CD8-positive, alpha-beta memory T cell (primary cell): ENCODE data around the gene MAG. TPM values are rescaled to one million over a fixed set of nuclear protein-coding genes. Genes with fewer than 3 reads are reported as not detected.

Experiments used
- CTCF ChIA-PET: fragments of 350-600 bp; sonication (Branson Sonifier 250); formaldehyde crosslinking; loops from one replicate; lab custom pipeline; 2021; ENCODE audit warnings: antibody characterized with exemption; lab: Charles Lee
- POLR2A ChIA-PET: fragments of 350-600 bp; sonication (Branson Sonifier 250); formaldehyde crosslinking; loops from one replicate; lab custom pipeline; 2021; ENCODE audit warnings: antibody characterized with exemption; lab: Charles Lee
- DNase-seq, 5 donors: peaks; one replicate each; pipeline versions ENCODE4 v3.0.0 to v3.0.0-alpha.2; 2020 to 2022; ENCODE audit warnings: mixed read lengths in 1 of 5
- H3K27ac ChIP-seq: one replicate; pipeline ENCODE4 v1.7.0; 2013; ENCODE audit warnings: low read depth, mild to moderate bottlenecking, low read length, moderate library complexity
- H3K27me3 ChIP-seq: 2 replicates; pipeline ENCODE4 v1.7.0; 2013; ENCODE audit warnings: low read length, mild to moderate bottlenecking; ENCODE audit not compliant: insufficient read depth, poor library complexity, severe bottlenecking
- H3K36me3 ChIP-seq: 2 replicates; pipeline ENCODE4 v1.7.0; 2013; ENCODE audit warnings: mild to moderate bottlenecking, low read length, moderate library complexity; ENCODE audit not compliant: insufficient read depth
- H3K4me1 ChIP-seq: 2 replicates; pipeline ENCODE4 v1.7.0; 2013; ENCODE audit warnings: mild to moderate bottlenecking, low read length, moderate library complexity; ENCODE audit not compliant: insufficient read depth
- H3K4me3 ChIP-seq: 2 replicates; pipeline ENCODE4 v1.7.0; 2013; ENCODE audit warnings: mild to moderate bottlenecking, low read length
- H3K9me3 ChIP-seq: 2 replicates; pipeline ENCODE4 v1.7.0; 2013; ENCODE audit warnings: mild to moderate bottlenecking, low read length
- H3K27ac Mint-ChIP-seq, 8 donors: one replicate each; pipeline ENCODE4 v1.8.0; 2020 to 2021; ENCODE audit warnings: mixed read lengths in 8 of 8, mild to moderate bottlenecking in 6 of 8, inconsistent platforms in 3 of 8, moderate library complexity in 3 of 8
- H3K27me3 Mint-ChIP-seq, 2 donors: one replicate each; pipeline ENCODE4 v1.8.0; 2020 to 2021; ENCODE audit warnings: mixed read lengths in 2 of 2, mild to moderate bottlenecking in 1 of 2, moderate library complexity in 1 of 2
- H3K36me3 Mint-ChIP-seq, 3 donors: one replicate each; pipeline ENCODE4 v1.8.0; 2020 to 2021; ENCODE audit warnings: mixed read lengths in 3 of 3, inconsistent platforms in 1 of 3, mild to moderate bottlenecking in 1 of 3
- H3K4me1 Mint-ChIP-seq, 3 donors: one replicate each; pipeline ENCODE4 v1.8.0; 2020 to 2021; ENCODE audit warnings: mixed read lengths in 3 of 3, inconsistent platforms in 1 of 3, mild to moderate bottlenecking in 1 of 3
- H3K4me3 Mint-ChIP-seq, 7 donors: one replicate each; pipeline ENCODE4 v1.8.0; 2020 to 2021; ENCODE audit warnings: mixed read lengths in 7 of 7, mild to moderate bottlenecking in 6 of 7, moderate library complexity in 4 of 7, inconsistent platforms in 2 of 7
- H3K9me3 Mint-ChIP-seq, 5 donors: one replicate each; pipeline ENCODE4 v1.8.0; 2020 to 2022; ENCODE audit warnings: mixed read lengths in 5 of 5, mild to moderate bottlenecking in 3 of 5, moderate library complexity in 2 of 5, inconsistent platforms in 1 of 5
- polyA plus RNA-seq: library from polyadenylated mRNA; unstranded; fragments of 300-500 nt; fragmentation: Illumina TruSeq; gene quantifications from one replicate; pipeline ENCODE4 v1.2.3, GENCODE V29; 2021
- total RNA-seq, 2 experiments: library from RNA; stranded (reverse); gene quantifications; one replicate each; pipeline ENCODE4 v1.2.3, GENCODE V29; 2021

MAG gene
- total and polyA plus RNA-seq, 3 experiments from 2014 or later, result 0.36 TPM; not detected in 2

GRCh38 chr19:35314031-35314430 lies 22.1 kb downstream of the MAG start:
- Histone ChIP-seq H3K27me3 (no peaks in the 10 kb centered on the region), H3K4me1 (no peaks in the 10 kb centered on the region), H3K27ac (no peak overlapping the region), H3K9me3 (no peaks in the 10 kb centered on the region), H3K36me3 (no peaks in the 10 kb centered on the region), H3K4me3 (no peak overlapping the region)
- POLR2A ChIA-PET, result no interaction called here
- DNase-seq, result no peak
- Mint-ChIP-seq H3K4me1 (peaks cover 2 to 5% (median 3%) of the 10 kb centered on the region in 3 donors), H3K4me3 (no peak overlapping the region), H3K9me3 (no peaks in the 10 kb centered on the region), H3K27ac (no peak overlapping the region), H3K27me3 (peaks cover 4 to 8% of the 10 kb centered on the region in 2 donors), H3K36me3 (no peaks in the 10 kb centered on the region)
- CTCF ChIA-PET, result no interaction called here

GRCh38 chr19:35314858-35315470 lies 23.0 kb downstream of the MAG start:
- Histone ChIP-seq H3K27me3 (no peaks in the 10 kb centered on the region), H3K27ac (no peak overlapping the region), H3K36me3 (no peaks in the 10 kb centered on the region), H3K9me3 (no peaks in the 10 kb centered on the region), H3K4me1 (no peaks in the 10 kb centered on the region), H3K4me3 (no peak overlapping the region)
- no peak overlapping the region for H3K4me3 Mint-ChIP-seq
- H3K36me3 Mint-ChIP-seq, result no peaks in the 10 kb centered on the region
- ChIA-PET CTCF (no interaction called here), POLR2A (no interaction called here)
- DNase-seq, result no peak
- peaks cover 4 to 8% of the 10 kb centered on the region in 2 donors for H3K27me3 Mint-ChIP-seq
- no peak overlapping the region for H3K27ac Mint-ChIP-seq
- H3K9me3 Mint-ChIP-seq, result no peaks in the 10 kb centered on the region
- H3K4me1 Mint-ChIP-seq, result peaks cover 2 to 6% (median 3%) of the 10 kb centered on the region in 3 donors

- ChIA-PET CTCF (no interaction called here), POLR2A (no interaction called here)
- Histone ChIP-seq H3K27ac (no peak overlapping the region), H3K4me3 (no peak overlapping the region), H3K4me1 (no peaks in the 10 kb centered on the region), H3K9me3 (no peaks in the 10 kb centered on the region), H3K36me3 (no peaks in the 10 kb centered on the region), H3K27me3 (no peaks in the 10 kb centered on the region)
- Mint-ChIP-seq H3K27ac (no peak overlapping the region), H3K4me1 (peaks cover 2 to 6% (median 3%) of the 10 kb centered on the region in 3 donors), H3K9me3 (no peaks in the 10 kb centered on the region), H3K27me3 (peaks cover 5 to 6% of the 10 kb centered on the region in 2 donors), H3K4me3 (no peak overlapping the region), H3K36me3 (no peaks in the 10 kb centered on the region)
- DNase-seq, result no peak
These were observed 23.9 kb downstream of the MAG start for GRCh38 chr19:35315883-35316282.

- H3K27me3 Mint-ChIP-seq, result peaks cover 5 to 7% of the 10 kb centered on the region in 2 donors
- CTCF ChIA-PET, result no interaction called here
- Histone ChIP-seq H3K4me1 (no peaks in the 10 kb centered on the region), H3K36me3 (no peaks in the 10 kb centered on the region), H3K9me3 (no peaks in the 10 kb centered on the region), H3K27me3 (no peaks in the 10 kb centered on the region), H3K4me3 (no peak overlapping the region), H3K27ac (no peak overlapping the region)
- H3K9me3 Mint-ChIP-seq, result peaks cover 0 to 2% (median 0%) of the 10 kb centered on the region in 5 donors
- H3K4me1 Mint-ChIP-seq, result peaks cover 2 to 6% (median 3%) of the 10 kb centered on the region in 3 donors
- POLR2A ChIA-PET, result no interaction called here
- no peak for DNase-seq
- H3K36me3 Mint-ChIP-seq, result no peaks in the 10 kb centered on the region
- no peak overlapping the region for H3K27ac Mint-ChIP-seq
- H3K4me3 Mint-ChIP-seq, result no peak overlapping the region
These were observed 24.6 kb downstream of the MAG start for GRCh38 chr19:35316560-35316959.

- peaks cover 8 to 9% of the 10 kb centered on the region in 2 donors for H3K27me3 Mint-ChIP-seq
- no peak for DNase-seq
- H3K27ac ChIP-seq, result no peak overlapping the region
- ChIA-PET POLR2A (no interaction called here), CTCF (no interaction called here)
- peaks cover 0 to 9% (median 0%) of the 10 kb centered on the region in 5 donors for H3K9me3 Mint-ChIP-seq
- no peak overlapping the region for H3K4me3 ChIP-seq
- no peaks in the 10 kb centered on the region for H3K27me3 ChIP-seq
- no peak overlapping the region for H3K4me3 Mint-ChIP-seq
- H3K4me1 Mint-ChIP-seq, result peaks cover 2 to 6% (median 3%) of the 10 kb centered on the region in 3 donors
- H3K27ac Mint-ChIP-seq, result peak overlapping the region in 2 of 8 donors; percentile 47 to 89
- no peaks in the 10 kb centered on the region for H3K4me1 ChIP-seq
- no peaks in the 10 kb centered on the region for H3K36me3 Mint-ChIP-seq
- H3K36me3 ChIP-seq, result no peaks in the 10 kb centered on the region
- no peaks in the 10 kb centered on the region for H3K9me3 ChIP-seq
These were observed 25.6 kb downstream of the MAG start for GRCh38 chr19:35317464-35318043.

GRCh38 chr19:35318679-35319448 lies 26.9 kb downstream of the MAG start:
- Mint-ChIP-seq H3K4me1 (peaks cover 2 to 6% (median 3%) of the 10 kb centered on the region in 3 donors), H3K27ac (peak overlapping the region in 1 of 8 donors; percentile 47), H3K27me3 (peaks cover 8 to 9% of the 10 kb centered on the region in 2 donors), H3K36me3 (no peaks in the 10 kb centered on the region), H3K4me3 (no peak overlapping the region), H3K9me3 (peaks cover 0 to 9% (median 0%) of the 10 kb centered on the region in 5 donors)
- ChIA-PET CTCF (interaction anchor here (1.2 kb wide), 1 partner anchor 26 kb away, joined by 3 read pairs; no protein-coding TSS in a partner anchor), POLR2A (no interaction called here)
- peak overlapping the region; percentile 16 for H3K27ac ChIP-seq
- H3K4me1 ChIP-seq, result no peaks in the 10 kb centered on the region
- no peak overlapping the region for H3K4me3 ChIP-seq
- H3K27me3 ChIP-seq, result no peaks in the 10 kb centered on the region
- no peaks in the 10 kb centered on the region for H3K9me3 ChIP-seq
- no peaks in the 10 kb centered on the region for H3K36me3 ChIP-seq
- DNase-seq, result no peak

GRCh38 chr19:35320065-35320713 lies 28.2 kb downstream of the MAG start:
- peaks cover 2 to 6% (median 3%) of the 10 kb centered on the region in 3 donors for H3K4me1 Mint-ChIP-seq
- POLR2A ChIA-PET, result no interaction called here
- Histone ChIP-seq H3K4me1 (no peaks in the 10 kb centered on the region), H3K27ac (no peak overlapping the region), H3K9me3 (no peaks in the 10 kb centered on the region), H3K36me3 (no peaks in the 10 kb centered on the region), H3K4me3 (no peak overlapping the region), H3K27me3 (no peaks in the 10 kb centered on the region)
- no peaks in the 10 kb centered on the region for H3K36me3 Mint-ChIP-seq
- H3K27me3 Mint-ChIP-seq, result peaks cover 8 to 9% of the 10 kb centered on the region in 2 donors
- CTCF ChIA-PET, result interaction anchor here (1.2 kb wide), 1 partner anchor 24 kb away, joined by 3 read pairs; no protein-coding TSS in a partner anchor
- no peak for DNase-seq
- peaks cover 0 to 9% (median 0%) of the 10 kb centered on the region in 5 donors for H3K9me3 Mint-ChIP-seq
- no peak overlapping the region for H3K27ac Mint-ChIP-seq
- H3K4me3 Mint-ChIP-seq, result no peak overlapping the region
